Mesendoderm (in vitro differentiated cells): Measurements from ENCODE around the gene SMARCD1.

ENCODE experiments used
- DNase-seq: peaks from one replicate; pipeline ENCODE4 v3.0.0; 2013
- H2AK5ac ChIP-seq: 2 replicates; pipeline ENCODE4 v1.6.1; 2013; ENCODE audit warnings: low read length, inconsistent platforms
- H2BK120ac ChIP-seq: 2 replicates; pipeline ENCODE4 v1.6.1; 2013; ENCODE audit warnings: low read depth, mild to moderate bottlenecking, low read length, moderate library complexity, mixed read lengths
- H2BK15ac ChIP-seq: replicated peaks from 2 replicates; pipeline ENCODE4 v1.6.1; 2013; ENCODE audit warnings: low read depth, mild to moderate bottlenecking, moderate library complexity
- H2BK5ac ChIP-seq: 2 replicates; pipeline ENCODE4 v1.6.1; 2013; ENCODE audit warnings: low read length, inconsistent platforms
- H3K18ac ChIP-seq: 2 replicates; pipeline ENCODE4 v1.6.1; 2013; ENCODE audit warnings: mild to moderate bottlenecking, low read length, mixed read lengths
- H3K23ac ChIP-seq: one replicate; pipeline ENCODE4 v1.6.1; 2013; ENCODE audit warnings: low read length
- H3K27ac ChIP-seq: 2 replicates; pipeline ENCODE4 v1.5.1; 2013; ENCODE audit warnings: low read depth, mild to moderate bottlenecking, inconsistent platforms, low read length, moderate library complexity
- H3K27me3 ChIP-seq: 2 replicates; pipeline ENCODE4 v1.6.1; 2013; ENCODE audit warnings: low read length, control low read depth, mild to moderate bottlenecking, inconsistent platforms; ENCODE audit not compliant: insufficient read depth, poor library complexity
- H3K36me3 ChIP-seq: 2 replicates; pipeline ENCODE4 v1.6.1; 2013; ENCODE audit warnings: low read length, inconsistent platforms; ENCODE audit not compliant: control insufficient read depth, insufficient read depth
- H3K4ac ChIP-seq: one replicate; pipeline ENCODE4 v1.6.1; 2013; ENCODE audit warnings: low read depth, mild to moderate bottlenecking, low read length, moderate library complexity
- H3K4me1 ChIP-seq: 2 replicates; pipeline ENCODE4 v1.6.1; 2013; ENCODE audit warnings: low read depth, low read length, inconsistent platforms; ENCODE audit not compliant: control insufficient read depth
- H3K4me2 ChIP-seq: 2 replicates; pipeline ENCODE4 v1.6.1; 2013; ENCODE audit warnings: low read length
- H3K4me3 ChIP-seq: 2 replicates; pipeline ENCODE4 v1.5.1; 2013; ENCODE audit warnings: mild to moderate bottlenecking, low read length
- H3K56ac ChIP-seq: one replicate; pipeline ENCODE4 v1.6.1; 2013; ENCODE audit warnings: low read length
- H3K79me1 ChIP-seq: 2 replicates; pipeline ENCODE4 v1.6.1; 2013; ENCODE audit warnings: low read length, inconsistent platforms
- H3K79me2 ChIP-seq: 2 replicates; pipeline ENCODE4 v1.6.1; 2013; ENCODE audit warnings: mild to moderate bottlenecking, low read length; ENCODE audit not compliant: control insufficient read depth, insufficient read depth
- H3K9ac ChIP-seq: 2 replicates; pipeline ENCODE4 v1.6.1; 2013; ENCODE audit warnings: low read length, inconsistent platforms
- H4K5ac ChIP-seq: one replicate; pipeline ENCODE4 v1.6.1; 2013; ENCODE audit warnings: low read length
- H4K8ac ChIP-seq: one replicate; pipeline ENCODE4 v1.6.1; 2013; ENCODE audit warnings: low read depth, mild to moderate bottlenecking, control low read depth, low read length, moderate library complexity
- WGBS: extraction: QIAGEN DNeasy Blood & Tissue Kit; methylation state at CpG from one replicate; pipeline ENCODE4 v1.1.7; 2013; ENCODE audit warnings: low lambda C conversion rate, missing lambda C conversion rate; ENCODE audit not compliant: insufficient coverage; ENCODE audit errors: extremely low coverage; 5-methylcytosine and 5-hydroxymethylcytosine counted together

Gene SMARCD1

DNA sequence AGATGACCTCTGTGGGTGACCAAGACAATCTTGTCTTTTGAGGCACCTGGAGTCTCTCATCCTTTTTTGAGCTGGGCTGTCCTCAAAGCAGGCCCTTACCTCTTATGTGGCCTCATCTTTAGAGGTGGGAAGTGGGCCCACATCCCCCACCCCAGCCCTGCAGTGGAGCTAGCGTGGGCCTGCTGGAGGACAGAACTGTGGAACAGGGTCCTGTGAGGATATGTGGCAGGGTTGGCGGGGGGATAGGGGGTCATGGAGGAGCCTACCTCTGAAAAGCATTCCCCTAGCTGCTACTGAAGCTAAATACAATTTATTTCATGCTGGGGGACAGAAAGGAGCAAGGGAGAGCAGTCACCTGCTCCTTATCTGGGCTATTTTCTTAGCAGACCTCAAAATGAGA lies 18.2 kb downstream of the SMARCD1 start:
- H3K27ac ChIP-seq: no peak overlapping the region

DNA sequence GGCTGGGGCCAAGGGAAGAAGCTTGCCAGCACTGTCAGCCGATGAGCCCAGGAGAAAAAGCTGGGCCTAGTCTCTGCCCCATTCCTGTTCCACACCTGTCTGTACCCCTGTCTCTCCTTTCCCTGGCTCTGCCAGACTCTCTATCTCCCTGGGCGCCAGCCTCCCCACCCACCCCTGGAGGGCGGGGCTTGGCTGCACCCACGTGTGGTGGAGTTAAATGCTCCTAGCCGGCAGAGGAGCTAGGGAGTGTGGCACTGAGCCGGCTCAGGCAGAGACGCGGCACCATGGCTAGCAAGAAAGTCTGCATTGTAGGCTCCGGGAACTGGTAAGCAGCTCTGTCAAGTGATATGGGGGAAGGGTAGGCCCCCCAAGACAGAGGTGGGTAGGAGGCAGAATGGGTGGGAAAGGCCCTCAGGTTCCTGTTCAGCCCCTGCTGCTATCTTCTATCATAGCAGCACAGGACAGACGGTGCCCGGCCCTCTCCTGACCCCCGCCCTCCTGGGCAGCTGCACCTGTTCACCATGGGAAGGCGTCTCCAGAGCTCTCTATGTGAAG lies 18.7 kb downstream of the SMARCD1 start, which contains the start of gene GPD1:
Gene GPD1 (plus strand): TSS at position 242 of the 555 bp plus-strand sequence. CDS start 43 bp downstream, at position 285.
- Histone ChIP-seq H3K4ac (no peak within 1 kb of the TSS), H4K5ac (no peak within 1 kb of the TSS), H3K4me3 (no peak within 1 kb of the TSS), H2BK120ac (no peak within 1 kb of the TSS), H3K27me3 (no peaks in the 10 kb centered on the region), H2BK5ac (no peak within 1 kb of the TSS), H3K56ac (peak within 1 kb of the TSS; percentile 15), H3K79me2 (no peaks in the 10 kb centered on the region), H3K4me1 (no peaks in the 10 kb centered on the region), H3K23ac (no peak within 1 kb of the TSS), H2BK15ac (no peak within 1 kb of the TSS), H3K18ac (no peak within 1 kb of the TSS), H2AK5ac (no peak within 1 kb of the TSS), H3K9ac (no peak within 1 kb of the TSS), H4K8ac (no peak within 1 kb of the TSS), H3K36me3 (peaks cover 9% of the 10 kb centered on the region), H3K4me2 (no peak within 1 kb of the TSS), H3K27ac (no peak within 1 kb of the TSS), H3K79me1 (no peaks in the 10 kb centered on the region)
- WGBS: no CpG with 5 or more reads among the region's 13 CpGs
- peak; percentile 65 for DNase-seq

More for the DNA sequence above, 18.2 kb downstream of the SMARCD1 start:
- H3K79me1 ChIP-seq: no peaks in the 10 kb centered on the region
- no peak overlapping the region for H3K23ac ChIP-seq
- no peak overlapping the region for H2AK5ac ChIP-seq
- no peak for DNase-seq
- peak overlapping the region; percentile 15 for H3K56ac ChIP-seq
- H2BK120ac ChIP-seq: no peak overlapping the region
- no peak overlapping the region for H4K5ac ChIP-seq
- no peak overlapping the region for H3K4ac ChIP-seq
- no peak overlapping the region for H2BK5ac ChIP-seq
- no peaks in the 10 kb centered on the region for H3K79me2 ChIP-seq
- no peak overlapping the region for H4K8ac ChIP-seq
- no peak overlapping the region for H3K18ac ChIP-seq
- H3K4me2 ChIP-seq: no peak overlapping the region
- no peaks in the 10 kb centered on the region for H3K4me1 ChIP-seq
- H3K9ac ChIP-seq: no peak overlapping the region
- peaks cover 14% of the 10 kb centered on the region for H3K36me3 ChIP-seq
- no peaks in the 10 kb centered on the region for H3K27me3 ChIP-seq
- no peak overlapping the region for H3K4me3 ChIP-seq
- WGBS: no CpG with 5 or more reads among the region's 2 CpGs
- no peak overlapping the region for H2BK15ac ChIP-seq

DNA sequence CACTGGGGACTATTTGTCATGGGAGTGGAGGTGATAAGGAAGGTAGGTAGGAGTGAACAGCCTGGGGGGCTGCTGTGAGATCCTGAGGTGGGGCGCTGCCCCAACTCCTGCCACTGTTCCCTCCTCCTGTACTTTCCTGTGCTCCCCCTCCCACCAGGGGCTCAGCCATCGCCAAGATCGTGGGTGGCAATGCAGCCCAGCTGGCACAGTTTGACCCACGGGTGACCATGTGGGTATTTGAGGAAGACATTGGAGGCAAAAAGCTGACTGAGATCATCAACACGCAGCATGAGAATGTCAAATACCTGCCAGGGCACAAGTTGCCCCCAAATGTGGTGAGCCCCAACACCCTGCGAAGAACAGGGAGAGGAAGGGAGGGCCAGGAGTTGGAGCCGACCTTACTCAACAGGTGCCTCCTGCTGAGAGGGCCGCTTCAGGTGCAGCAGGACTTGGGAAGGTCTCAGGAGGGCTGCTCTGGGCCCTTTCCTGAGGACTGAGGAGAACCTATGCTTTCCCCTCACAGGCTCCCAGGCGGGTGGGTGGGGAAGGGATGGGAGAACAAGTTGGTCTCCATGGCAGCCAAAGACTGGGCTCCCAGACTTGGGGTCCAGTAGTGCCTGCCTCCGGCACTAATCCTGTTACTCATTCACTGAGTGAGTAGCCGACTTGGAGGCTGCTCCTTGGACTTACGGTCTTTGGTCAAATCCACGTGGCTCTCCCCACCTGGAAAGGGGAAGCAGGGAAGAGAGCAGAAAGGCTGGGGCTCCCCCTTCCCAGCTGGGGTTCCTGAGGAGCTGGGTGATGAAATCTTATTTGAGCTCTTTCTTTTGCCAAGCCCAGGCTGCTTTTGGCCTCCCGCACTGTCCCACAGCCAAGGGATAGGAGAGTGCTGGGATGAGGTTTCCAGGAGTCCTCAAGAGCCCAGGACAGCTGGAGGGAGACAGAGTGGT lies 19.6 kb downstream of the SMARCD1 start:
- no peak overlapping the region for H3K4ac ChIP-seq
- H3K4me3 ChIP-seq: no peak overlapping the region
- no peak overlapping the region for H2BK15ac ChIP-seq
- no peak overlapping the region for H3K9ac ChIP-seq
- no peak overlapping the region for H3K18ac ChIP-seq
- no peak overlapping the region for H2AK5ac ChIP-seq
- H3K79me2 ChIP-seq: no peaks in the 10 kb centered on the region
- no CpG with 5 or more reads among the region's 14 CpGs for WGBS
- no peak overlapping the region for H3K4me2 ChIP-seq
- H2BK5ac ChIP-seq: no peak overlapping the region
- no peak overlapping the region for H3K56ac ChIP-seq
- peaks cover 3% of the 10 kb centered on the region for H3K36me3 ChIP-seq
- DNase-seq: no peak
- no peak overlapping the region for H4K5ac ChIP-seq
- no peaks in the 10 kb centered on the region for H3K79me1 ChIP-seq
- H4K8ac ChIP-seq: no peak overlapping the region
- no peaks in the 10 kb centered on the region for H3K4me1 ChIP-seq
- no peak overlapping the region for H3K23ac ChIP-seq
- H3K27ac ChIP-seq: no peak overlapping the region
- H2BK120ac ChIP-seq: no peak overlapping the region
- H3K27me3 ChIP-seq: no peaks in the 10 kb centered on the region

DNA sequence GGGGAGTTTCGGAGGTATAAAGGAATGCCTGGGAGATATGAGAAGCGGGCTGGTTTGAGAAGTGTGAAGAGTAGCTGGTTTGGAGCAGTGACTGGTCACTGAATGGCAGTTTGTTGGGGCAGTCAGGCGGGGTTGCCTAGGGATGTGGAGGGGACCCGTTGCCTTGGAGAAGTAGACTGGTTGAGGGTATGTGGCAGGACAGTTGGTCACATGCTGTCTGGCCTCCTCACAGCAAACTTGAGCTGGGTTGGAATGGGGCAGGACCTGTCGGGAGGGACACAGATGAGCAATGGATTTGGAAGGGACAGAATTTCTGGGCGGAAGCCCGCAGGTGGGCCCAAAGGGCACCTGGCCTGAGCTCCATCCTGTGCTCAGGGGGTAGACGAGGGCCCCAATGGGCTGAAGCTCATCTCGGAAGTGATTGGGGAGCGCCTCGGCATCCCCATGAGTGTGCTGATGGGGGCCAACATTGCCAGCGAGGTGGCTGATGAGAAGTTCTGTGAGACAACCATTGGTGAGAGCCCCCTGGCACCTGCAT lies 20.8 kb downstream of the SMARCD1 start:
- Histone ChIP-seq H3K23ac (no peak overlapping the region), H3K27ac (no peak overlapping the region), H3K4me1 (peaks cover 6% of the 10 kb centered on the region), H2BK5ac (no peak overlapping the region), H3K4me3 (no peak overlapping the region), H3K4me2 (no peak overlapping the region), H3K18ac (no peak overlapping the region), H4K8ac (no peak overlapping the region), H3K4ac (no peak overlapping the region), H2BK15ac (no peak overlapping the region), H3K79me2 (no peaks in the 10 kb centered on the region), H3K36me3 (no peaks in the 10 kb centered on the region), H2AK5ac (no peak overlapping the region), H3K9ac (no peak overlapping the region), H4K5ac (no peak overlapping the region), H2BK120ac (no peak overlapping the region), H3K79me1 (no peaks in the 10 kb centered on the region), H3K27me3 (no peaks in the 10 kb centered on the region), H3K56ac (no peak overlapping the region)
- no CpG with 5 or more reads among the region's 12 CpGs for WGBS
- DNase-seq: no peak

DNA sequence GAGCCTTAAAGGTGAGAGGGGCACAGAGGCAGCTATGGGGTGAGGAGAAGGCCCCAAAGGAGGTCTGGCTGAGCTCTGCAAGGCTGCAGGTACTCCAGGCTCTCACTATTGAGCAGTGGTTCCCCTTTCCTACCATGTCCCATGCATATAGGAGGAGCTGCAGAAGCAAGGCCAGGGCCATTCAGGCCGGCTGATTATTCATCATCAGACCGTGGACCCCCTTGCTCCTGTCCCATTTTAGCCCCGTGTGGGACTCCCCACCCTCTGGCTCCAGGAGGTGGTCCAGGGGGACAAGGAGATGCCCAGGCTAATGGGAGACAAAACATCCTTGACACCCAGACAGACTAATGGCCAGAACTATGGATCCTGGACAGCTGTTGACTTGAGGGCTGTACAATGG lies 21.8 kb downstream of the SMARCD1 start:
- Histone ChIP-seq H3K4ac (no peak overlapping the region), H3K4me1 (peaks cover 8% of the 10 kb centered on the region), H2AK5ac (no peak overlapping the region), H4K5ac (no peak overlapping the region), H3K79me2 (no peaks in the 10 kb centered on the region), H3K23ac (no peak overlapping the region), H3K27ac (no peak overlapping the region), H2BK120ac (no peak overlapping the region), H3K27me3 (no peaks in the 10 kb centered on the region), H3K18ac (no peak overlapping the region), H3K9ac (no peak overlapping the region), H3K4me2 (no peak overlapping the region), H3K4me3 (no peak overlapping the region), H3K56ac (no peak overlapping the region), H2BK5ac (no peak overlapping the region), H2BK15ac (no peak overlapping the region), H3K36me3 (no peaks in the 10 kb centered on the region), H4K8ac (no peak overlapping the region), H3K79me1 (no peaks in the 10 kb centered on the region)
- DNase-seq: no peak
- WGBS: no CpG with 5 or more reads among the region's 3 CpGs
